ENCODE data around the gene NTM.

- TF ChIP-seq CTCF (IDR thresholded peaks at IDR 0.05) (no peak), POLR2A (IDR thresholded peaks at IDR 0.05) (no peak), POLR2AphosphoS5 (IDR thresholded peaks at IDR 0.05) (no peak)
These were observed 148.0 kb downstream of the NTM start for GRCh38 chr11:131518305-131518838.

All from breast epithelium (tissue), 3 donors.